Retina (tissue), 1 donor: Measurements from ENCODE around the gene HES4.
"Not testable (repeated sequence)": the region's sequence is repeated elsewhere in the genome, so short reads cannot be mapped to it uniquely, and the experiment has no call there.

Source experiments
- DNase-seq: peaks from one replicate; pipeline ENCODE4 v3.0.0-alpha.2; 2016

The HES4 gene

DNA sequence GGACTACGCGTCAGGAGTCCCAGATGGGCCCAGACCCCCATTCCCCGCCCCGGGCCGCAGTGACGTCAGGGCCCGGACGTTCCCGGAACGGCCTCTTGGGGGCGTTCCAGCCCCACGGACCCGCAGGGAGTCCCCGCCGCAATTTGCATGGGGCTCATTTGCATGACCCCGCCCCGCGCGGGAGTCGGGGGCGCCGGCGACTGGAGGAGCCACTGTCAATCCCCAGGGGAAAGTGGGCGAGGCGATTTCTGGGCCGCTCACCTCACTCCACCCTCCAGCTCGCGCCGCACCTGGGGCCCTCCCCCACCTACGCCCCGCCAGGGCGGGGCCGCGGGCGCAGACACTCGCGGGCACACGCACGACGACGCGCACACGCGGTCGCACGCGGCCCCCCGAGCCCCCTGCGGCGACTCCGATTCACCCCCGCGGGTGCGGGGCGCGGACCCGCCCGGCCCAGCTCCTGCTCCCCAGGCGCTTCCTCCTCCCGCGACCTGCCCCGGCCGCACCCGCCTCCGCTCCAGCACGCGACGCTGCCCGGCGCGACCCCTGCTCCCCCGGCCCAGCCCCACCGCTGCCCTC lies 33.2 kb upstream of the HES4 start:
- DNase-seq: peak; percentile 97

DNA sequence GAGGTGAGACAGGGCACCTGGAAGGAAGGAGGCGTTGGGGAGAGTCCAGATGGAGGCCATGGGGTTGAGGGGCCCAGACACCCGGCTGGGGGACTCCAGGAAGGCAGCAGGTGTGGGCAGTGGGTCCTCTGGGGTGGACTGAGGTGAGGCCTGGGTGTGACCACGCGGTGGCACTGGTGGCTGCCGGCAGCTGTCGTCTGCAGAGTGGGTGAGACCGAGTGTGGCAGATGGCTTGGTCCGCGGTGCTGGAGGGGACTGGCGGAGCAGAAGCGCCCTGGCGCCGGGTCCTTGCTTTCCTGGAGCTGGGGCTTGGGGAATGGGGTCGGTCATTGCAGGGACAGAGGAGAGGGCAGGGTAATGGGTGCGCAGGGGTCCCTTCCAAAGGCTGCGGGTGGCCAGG lies 32.5 kb upstream of the HES4 start:
- peak; percentile 87 for DNase-seq

DNA sequence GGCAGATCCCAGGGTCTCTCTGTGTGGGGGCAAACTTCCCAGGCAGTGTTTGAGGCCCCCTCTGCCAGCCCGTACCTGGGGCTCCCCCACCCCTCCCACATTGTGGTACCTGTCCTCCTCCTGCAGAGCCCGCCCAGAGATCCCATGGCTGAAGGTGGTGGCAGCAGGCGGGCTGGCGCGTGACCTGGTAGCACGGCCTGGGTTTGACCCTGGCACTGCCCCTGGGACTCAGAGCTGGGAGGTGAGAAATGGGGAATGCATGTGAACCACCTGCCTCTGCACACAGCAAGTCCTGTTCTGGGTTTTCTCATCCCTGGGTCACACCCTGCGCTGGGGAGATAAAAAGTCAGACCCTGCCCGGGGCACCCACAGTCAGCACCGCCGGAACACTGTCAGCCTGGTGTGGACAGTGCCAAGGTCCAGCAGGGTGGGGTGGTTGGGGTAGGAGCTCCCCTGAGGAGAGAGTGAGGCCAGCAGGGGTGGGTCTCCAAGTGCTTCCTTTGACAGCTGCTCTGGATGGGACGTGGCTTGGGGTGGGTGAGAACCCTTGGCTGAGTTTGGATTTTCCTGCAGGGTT lies 31.9 kb upstream of the HES4 start:
- no peak for DNase-seq

DNA sequence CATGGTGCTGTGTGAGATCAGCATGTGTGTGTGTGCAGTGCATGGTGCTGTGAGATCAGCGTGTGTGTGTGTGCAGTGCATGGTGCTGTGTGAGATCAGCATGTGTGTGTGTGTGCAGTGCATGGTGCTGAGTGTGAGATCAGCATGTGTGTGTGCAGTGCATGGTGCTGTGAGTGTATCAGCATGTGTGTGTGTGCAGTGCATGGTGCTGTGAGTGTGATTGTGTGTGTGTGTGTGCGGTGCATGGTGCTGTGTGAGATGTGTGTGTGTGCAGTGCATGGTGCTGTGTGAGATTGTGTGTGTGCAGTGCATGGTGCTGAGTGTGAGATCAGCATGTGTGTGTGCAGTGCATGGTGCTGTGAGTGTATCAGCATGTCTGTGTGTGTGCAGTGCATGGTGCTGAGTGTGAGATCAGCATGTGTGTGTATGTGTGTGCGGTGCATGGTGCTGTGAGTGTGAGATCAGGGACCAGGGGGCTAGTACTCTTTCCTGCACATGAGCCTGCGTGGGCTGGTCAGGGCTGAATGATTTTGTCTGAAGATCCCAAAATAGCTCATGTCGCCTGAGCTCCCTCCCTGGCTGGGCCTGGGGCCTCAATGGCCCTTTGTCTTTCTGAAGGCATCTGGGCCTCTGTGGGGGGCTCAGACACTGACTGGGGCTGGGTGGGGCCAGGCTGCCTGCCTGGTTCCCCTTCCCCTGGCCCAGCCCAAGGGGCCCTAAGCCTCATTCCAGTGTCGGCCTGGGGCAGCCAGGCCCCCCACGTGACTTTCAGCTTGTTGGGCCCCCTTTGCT lies 31.2 kb upstream of the HES4 start:
- peak; percentile 50 for DNase-seq

DNA sequence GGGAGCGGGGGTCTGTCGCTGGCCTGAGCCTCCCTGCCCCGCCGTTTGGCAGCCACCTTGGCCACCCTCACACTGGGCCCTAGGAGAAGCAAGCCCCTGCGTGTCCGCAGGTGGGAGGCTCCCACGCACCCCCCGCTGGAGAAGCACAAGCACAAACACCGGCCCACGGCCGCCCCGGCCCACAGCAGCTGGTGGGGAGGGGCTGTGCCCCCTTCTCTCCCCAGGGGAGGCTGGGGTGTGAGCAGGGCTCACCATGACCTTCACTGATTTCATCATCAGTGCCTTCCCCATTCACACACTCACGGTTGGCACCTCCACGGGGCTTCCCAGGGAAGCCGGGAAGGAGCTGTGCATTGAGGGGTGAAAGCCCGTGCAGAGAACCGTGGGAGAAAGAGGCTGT lies 27.9 kb upstream of the HES4 start:
- DNase-seq: peak; percentile 32

DNA sequence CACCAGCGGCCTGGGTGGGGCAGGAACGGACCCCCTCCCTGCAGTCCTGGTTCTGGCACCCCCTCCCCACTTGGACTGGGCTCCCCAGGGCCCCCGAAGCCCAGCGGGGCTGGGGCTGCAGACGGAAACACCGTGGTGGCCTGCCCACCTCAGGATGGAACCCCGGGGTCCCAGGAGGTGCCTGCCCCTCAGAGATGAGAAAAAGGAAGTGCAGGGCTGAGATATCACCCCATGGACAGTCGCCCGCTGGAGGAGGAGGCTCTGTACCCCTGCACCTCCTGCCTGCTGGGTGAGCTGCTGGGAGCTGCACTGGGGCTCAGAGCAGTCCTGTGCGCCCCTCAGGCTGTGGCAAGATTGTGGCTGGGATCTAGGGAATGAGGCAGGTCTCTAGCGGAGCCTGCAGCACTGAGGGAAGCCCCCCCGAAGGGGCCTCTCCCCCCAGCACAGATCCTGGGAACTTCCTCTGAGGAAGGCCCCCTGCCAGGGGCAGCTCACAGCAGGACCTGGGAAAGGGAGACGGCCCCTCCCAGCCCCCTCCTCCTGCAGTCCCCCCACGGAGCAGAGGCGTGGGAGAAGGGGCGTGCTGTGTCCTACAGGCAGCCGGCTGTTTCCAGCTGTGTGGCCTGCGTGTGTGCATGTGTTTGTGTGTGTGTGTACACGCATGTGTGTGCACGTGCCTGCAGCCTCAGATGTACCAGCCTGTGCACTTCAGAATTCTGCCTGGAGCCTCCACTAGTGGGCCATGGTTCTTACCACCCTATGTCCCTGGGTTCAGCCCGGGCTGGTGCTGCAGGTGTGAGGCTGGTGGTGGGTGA lies 26.9 kb upstream of the HES4 start:
- peak; percentile 29 for DNase-seq

DNA sequence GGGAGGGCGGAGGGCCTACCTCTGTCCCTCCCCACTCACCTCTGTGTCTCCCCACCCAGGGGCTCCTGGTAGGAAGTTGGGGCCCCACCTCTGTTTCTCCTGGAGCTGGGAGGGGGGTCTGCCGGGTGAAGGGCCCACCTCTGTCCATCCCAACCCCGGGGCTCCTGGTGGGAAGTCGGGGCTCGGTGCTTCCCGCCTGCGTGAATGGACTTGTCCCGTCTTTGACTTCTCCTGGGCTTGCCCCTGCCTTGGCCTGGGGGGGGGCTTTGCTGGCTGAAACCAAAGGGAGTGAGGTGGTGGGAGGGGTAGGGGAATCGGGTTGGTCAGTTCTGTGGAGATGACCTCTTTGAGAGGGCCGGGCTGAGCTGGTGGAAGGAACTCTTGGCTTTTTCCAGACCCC lies 25.8 kb upstream of the HES4 start:
- DNase-seq: no peak

DNA sequence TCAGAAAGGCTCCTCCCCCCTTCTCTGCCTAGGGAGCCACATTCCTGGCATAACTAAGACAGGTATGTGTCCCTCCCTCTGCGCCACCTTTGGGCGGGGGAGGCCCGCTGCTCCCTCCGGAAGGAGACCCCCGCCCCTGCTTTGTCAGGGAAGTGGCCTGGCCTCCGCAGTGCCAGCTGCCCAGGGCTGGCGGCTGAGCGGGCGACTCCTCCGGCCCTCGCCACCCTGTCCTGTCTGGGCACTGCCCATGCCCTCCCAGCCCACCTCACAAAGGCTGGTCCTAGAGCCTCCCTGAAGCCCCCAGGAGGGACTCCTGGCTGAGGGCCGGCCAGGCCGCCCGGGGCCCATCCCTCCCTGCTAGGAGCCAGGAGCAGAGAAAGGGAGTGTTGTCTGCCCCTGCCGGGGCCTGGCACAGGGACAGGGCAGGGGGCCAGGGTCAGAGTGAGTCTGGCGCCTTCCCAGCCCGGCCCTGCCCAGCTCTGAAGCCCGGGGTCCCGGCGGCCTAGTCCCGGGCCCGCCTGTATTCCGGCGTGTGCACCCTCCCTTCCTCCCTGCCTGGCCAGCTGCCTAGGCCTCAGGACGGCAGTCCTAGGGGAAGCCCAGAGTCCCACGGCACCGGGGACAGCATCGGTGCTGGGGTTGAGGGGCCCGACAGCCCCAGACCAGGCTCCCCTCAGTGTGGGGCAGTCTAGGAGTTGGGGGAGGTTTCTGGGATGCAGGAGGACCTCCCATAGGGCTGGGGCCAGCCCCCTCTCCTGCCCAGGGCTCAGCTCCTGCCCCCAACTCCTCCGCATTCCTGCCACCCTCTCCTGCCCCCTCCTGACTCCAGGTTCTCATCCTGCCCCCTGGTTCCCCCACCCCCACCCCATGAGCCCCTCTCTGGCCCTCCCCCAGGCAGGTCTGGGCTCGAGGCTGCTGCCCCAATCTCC lies 25.1 kb upstream of the HES4 start:
- no peak for DNase-seq

DNA sequence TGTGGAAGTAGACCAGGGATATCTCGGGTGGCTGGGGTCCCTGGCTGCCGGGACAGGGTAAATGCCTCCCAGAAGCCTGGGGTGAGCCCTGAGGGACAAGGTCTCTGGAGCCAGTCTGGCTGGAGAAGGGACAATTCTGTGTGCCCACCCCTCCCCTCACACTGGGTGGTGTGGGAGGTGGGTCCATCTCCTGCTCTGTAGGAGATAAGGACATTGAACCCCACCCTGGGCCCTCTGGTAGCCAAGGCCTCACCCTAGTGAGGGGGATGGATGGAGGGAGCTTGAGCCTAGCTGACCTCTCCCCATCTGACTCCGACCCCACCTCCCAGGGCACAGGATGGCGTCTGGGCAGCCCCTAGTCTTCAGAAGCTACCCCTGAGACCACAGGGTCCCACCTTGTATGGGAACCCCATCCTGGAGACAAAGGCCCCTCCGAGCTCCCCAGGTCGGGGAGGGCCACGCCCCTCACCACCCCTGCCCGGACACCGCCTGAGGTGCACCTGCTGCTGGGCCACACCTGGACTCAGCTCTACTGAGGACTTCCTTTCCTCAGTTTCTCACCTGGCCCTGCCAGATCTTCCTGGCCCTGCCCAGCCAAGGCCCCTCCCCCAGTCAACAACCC lies 24.4 kb upstream of the HES4 start:
- no peak for DNase-seq

DNA sequence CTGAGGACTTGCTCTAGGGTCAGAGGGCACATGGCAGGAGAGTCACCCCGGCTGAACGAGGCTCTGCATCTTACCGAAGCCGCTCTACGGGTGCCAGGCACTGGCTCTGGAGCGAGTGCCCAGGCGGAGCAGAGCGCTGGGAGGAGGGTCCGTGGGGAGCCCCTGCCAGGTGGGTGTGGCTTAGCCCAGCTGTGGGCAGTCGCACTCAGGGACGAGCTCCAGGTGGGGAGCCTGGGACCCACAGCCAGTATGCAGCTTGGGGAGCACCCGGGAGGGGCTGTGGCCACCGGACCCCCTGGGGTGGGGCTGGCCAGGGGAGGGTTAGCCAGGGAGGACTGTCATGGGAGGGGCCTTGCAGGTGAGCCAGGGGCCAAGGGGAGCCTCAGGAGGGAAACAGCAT lies 23.8 kb upstream of the HES4 start:
- no peak for DNase-seq

DNA sequence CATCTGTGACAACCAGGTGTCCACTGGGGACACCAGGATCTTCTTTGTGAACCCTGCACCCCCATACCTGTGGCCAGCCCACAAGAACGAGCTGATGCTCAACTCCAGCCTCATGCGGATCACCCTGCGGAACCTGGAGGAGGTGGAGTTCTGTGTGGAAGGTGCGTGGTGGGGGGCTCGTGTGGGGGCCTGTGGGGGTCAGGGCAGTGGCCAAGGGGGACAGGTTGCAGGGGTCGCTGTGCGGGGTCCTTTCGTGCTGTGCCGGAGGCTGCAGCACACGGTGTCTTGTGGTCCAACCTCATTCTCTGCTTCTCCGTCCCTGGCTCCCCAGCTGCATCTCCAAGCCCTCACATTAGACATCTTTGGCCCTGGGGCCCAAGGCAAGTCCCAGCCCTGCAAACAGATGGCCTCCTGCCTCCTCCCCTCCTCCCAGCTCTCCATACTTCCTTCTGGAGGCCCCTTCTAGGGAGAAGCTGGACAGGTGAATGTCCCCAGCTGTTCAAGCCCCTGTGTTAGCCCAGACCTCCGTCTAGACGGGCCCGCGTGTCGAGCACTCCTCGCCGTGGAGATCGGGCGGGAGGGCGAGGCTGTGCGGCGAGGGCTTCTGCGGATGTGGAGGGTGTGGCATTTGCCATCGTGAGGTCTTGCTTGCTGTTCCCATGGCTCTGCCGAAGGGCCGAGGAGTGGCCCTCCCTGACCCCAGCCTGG lies 22.6 kb upstream of the HES4 start:
- no peak for DNase-seq

DNA sequence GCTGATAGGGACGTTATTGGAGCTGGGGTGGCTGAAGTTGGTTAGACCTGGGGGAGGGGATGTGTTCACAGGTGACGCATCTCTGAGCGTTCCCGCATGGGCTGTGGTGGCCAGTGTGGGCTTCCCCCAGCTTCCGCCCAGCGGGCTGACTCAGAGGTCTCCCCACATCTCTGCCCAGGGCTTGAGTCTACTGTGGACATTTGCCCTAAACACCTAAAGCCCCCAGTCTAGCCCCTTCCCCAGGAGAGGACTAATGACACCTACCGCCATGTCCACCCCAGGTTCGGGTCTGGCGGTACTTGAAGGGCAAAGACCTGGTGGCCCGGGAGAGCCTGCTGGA lies 22.0 kb upstream of the HES4 start:
- no peak for DNase-seq

DNA sequence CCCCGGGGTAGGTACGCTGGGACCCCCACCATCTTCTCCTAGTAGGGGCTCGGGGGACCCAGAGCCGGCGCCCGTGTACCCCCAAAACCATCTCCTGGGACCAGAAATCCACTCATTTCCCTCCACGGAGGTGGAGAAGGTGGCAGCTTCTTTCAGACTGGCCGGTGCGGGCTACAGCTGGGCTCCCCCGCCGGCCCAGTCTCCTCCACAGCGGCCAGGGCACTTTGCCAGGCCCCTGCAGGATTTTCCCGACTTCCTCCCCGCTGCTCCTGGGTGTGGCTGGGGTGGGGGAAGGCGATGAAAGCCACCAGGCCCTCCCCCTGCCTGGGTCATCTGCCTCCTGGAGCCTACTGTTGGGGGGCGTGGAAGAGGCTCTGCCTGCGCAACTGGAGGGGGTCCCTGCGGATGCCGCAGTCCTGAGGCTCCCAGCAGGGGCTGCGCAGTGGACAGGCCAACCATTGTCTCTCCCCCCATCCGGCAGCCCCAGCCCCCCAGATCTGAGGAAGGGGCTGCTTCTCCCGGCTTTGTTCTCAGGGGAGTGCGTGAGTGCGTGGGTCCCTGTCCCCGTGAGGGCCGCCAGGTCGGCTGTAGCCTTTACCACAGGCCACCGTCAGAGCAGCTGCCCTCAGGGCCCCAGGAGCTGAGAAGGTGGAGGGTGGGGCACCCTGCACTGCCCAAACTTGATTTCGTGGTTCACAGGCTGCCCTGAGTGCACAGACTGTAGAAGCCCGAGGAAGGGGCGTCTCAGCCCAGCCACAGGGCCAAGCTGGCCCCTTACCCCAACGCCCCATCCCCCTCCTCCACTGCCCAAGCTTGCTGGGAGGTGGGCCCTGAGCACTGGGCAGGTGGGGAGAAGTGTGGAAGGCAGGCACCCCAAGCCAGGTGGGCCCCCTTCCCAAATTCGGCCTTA lies 21.4 kb upstream of the HES4 start:
- DNase-seq: peak; percentile 62

DNA sequence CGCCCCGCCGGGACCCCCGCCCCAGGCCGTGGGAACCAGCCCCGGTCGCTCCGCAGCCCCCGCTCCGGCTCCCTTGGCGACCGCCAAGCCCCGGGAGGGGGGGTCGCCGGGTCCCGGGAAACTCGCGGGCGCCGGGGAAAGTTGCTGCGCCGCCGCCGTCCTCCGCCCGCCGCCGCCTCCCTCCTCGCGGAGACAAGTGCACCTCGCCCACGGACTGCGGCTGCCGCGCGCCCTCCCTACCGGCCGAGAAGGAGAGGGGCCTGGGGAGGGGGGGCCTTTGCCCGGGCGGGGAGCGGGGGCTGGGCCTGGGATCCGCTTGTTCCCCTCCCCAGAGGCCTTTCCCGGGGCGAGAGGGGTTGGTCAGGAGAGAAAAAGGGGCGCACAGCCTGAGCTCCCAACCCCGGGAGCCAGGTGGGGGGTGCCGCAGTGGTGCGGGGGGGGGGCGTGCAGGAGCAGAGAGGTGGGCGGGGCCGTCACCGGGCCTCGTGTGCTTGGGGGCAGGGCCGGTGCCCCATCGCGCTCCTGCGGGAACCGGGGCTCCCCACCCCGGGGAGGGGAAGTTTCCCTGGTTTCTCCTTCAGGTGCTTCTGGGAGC lies 20.6 kb upstream of the HES4 start:
- no peak for DNase-seq

DNA sequence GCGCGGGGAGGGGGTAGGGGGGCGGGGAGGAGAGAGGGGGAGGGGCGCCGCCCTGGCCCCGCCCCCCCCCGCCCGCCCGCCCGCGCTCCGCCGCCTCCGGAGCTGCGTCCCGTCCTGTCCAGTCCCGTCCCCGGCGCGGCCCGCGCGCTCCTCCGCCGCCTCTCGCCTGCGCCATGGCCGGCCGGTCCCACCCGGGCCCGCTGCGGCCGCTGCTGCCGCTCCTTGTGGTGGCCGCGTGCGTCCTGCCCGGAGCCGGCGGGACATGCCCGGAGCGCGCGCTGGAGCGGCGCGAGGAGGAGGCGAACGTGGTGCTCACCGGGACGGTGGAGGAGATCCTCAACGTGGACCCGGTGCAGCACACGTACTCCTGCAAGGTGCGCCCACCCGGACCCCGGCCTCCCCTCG lies 20.1 kb upstream of the HES4 start, which contains the start of gene AGRN:
Gene AGRN, plus strand, starts transcription at position 121 of the 405 bp plus-strand sequence. Its CDS starts 53 bp downstream, at position 174.
- peak; percentile 36 for DNase-seq

DNA sequence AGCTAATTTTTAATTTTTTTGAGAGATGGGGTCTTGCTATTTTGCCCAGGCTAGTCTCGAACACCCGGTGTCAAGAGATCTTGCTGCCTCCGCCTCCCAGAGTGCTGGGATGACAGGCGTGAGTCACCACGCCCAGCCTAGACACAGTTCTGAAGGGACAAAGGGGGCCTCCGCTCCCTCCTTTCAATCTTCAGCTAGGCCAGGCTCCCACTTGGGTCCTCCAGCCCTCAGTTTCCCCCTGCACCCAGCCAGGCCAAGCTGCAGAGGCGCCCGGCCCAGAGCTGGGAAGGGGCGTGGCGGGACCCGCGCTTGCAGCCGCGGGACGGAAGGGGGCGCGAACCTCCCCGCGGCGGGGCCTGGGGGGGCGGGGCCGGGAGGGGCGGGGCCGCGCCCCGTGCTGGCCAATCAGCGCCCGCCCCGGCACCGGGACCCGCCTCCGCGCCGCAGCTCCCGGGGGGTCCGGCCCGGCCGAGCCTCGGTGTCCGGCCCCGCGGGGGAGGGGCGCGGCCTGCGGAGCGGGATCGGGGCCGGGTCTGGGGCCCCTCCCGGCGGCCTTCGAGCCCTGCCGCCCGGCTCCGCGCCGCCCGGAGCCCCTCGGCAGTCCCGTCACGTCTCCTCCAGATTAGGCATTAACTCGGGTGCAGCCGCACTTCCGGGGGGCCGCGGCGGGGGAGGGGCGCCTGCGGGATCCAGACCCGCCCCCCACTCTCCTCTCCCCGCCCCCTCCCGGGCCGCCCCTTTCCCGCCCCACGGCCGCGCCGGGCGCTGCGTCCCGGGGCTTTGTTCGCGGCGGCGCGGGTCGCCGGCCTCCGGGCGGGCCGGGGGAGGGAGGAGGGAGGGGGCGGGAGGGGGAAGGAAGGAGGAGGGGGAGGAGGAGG lies 19.5 kb upstream of the HES4 start:
- peak; percentile 86 for DNase-seq

DNA sequence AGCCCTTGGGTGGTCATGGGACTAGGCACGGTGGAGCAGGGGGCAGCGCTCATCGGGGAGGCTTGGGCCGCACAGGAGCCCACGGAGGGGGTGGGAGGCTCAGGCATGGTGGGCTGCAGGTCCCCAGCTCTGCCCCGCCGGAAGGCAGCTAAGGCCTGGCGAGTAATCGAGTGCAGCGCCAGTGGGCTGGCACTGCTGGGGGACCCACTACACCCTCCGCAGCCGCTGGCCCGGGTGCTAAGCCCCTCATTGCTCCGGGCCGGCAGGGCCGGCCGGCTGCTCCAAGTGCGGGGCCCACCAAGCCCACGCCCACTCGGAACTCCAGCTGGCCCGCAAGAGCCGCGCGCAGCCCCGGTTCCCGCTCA lies 18.4 kb upstream of the HES4 start:
- DNase-seq: not testable (repeated sequence)
